Measurements from ENCODE around the gene EEF1AKMT3.
"Not testable (repeated sequence)": the region's sequence is repeated elsewhere in the genome, so short reads cannot be mapped to it uniquely, and the experiment has no call there.

Gene EEF1AKMT3

DNA sequence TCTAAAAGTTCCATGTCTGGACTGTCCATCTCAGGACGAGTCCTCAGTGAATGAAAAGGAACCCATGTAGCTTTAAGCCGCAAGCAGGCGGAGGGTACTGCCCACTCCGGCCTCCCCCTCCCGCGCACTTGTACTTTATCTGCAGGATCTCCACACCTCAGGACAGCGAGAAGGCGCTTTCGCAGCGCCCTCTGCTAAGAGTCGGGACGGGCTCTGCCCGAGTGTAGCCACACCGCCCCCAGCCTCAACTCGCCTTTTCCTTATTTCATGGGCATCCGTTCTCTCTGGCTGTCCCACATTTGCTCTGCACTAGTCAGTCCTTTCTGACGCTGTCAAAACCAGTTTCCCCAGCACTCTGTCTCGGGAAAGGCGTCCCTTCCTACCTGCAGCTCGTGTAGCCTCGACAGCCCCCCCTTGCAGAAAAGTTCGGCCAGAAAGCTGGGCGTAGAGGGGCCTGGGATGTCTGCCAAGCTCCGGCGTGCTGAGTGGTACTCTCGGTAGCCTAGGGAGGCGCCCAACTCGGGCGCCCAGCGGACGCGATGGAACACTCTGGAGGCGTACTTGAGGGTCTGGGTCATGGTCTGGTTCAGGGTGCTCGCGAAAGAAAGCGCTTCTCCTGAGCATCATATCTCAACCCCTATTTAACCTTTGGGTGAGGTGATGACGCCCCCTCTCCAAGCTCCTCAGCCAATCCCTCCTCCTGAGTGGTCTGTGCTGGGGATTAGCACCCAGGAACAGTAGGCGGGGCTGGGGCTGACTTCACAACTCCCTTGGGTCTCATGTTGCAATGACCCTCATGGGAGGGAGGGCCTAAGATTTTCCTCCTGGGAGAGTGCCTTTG, 5.7 kb upstream of the EEF1AKMT3 start, which contains the start of gene CYP27B1:
Gene CYP27B1, minus strand, starts transcription at position 615 of the 841 bp plus-strand sequence. Its CDS starts 37 bp downstream, at position 578.
- DNase-seq: peak; percentile 98

- no peak for DNase-seq
Measured at GRCh38 chr12:57767305-57767698, 5.1 kb upstream of the EEF1AKMT3 start.

GRCh38 chr12:57767876-57768275, 4.5 kb upstream of the EEF1AKMT3 start:
- DNase-seq: no peak

GRCh38 chr12:57769594-57769993, 2.8 kb upstream of the EEF1AKMT3 start:
- DNase-seq: no peak

- no peak for DNase-seq
Measured at GRCh38 chr12:57770734-57771133, 1.7 kb upstream of the EEF1AKMT3 start.

- no peak for DNase-seq
Measured at GRCh38 chr12:57771236-57771872, 1.1 kb upstream of the EEF1AKMT3 start.

DNA sequence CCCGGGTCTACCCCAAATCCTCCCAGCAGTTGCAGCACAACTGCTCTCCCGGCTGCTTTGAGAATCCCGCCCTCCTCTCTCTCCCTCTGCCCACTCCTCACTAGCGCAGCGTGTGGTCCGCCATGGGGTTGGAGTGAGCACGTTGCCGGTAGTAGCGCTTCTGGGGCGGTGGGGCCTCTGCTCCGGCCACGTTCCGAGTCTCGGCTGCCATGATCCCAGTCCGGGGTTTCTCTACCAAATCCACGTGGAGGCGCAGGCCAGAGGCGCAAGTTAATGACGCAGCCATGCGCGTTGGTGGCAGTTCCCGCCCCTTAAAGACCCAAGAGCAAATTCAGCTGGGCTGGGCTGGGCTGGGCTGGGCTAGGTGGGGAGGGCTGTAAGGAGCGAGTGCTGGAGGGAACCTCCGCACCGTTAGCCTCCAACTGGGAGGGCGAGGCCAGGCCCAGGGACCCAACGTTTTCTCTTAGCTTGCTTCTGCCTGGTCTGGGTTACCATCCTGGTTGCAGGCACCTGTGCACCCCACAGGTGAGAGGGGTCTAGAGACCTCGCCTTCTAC, 463 bp upstream of the EEF1AKMT3 start, which contains the start of gene METTL1:
Gene METTL1, minus strand, starts transcription at position 233 of the 556 bp plus-strand sequence. Its CDS starts 22 bp downstream, at position 211.
- DNase-seq: peak; percentile 100

GRCh38 chr12:57774634-57775033, 2.2 kb downstream of the EEF1AKMT3 start:
- not testable (repeated sequence) for DNase-seq

GRCh38 chr12:57775044-57775443, 2.6 kb downstream of the EEF1AKMT3 start:
- DNase-seq: no peak

DNA sequence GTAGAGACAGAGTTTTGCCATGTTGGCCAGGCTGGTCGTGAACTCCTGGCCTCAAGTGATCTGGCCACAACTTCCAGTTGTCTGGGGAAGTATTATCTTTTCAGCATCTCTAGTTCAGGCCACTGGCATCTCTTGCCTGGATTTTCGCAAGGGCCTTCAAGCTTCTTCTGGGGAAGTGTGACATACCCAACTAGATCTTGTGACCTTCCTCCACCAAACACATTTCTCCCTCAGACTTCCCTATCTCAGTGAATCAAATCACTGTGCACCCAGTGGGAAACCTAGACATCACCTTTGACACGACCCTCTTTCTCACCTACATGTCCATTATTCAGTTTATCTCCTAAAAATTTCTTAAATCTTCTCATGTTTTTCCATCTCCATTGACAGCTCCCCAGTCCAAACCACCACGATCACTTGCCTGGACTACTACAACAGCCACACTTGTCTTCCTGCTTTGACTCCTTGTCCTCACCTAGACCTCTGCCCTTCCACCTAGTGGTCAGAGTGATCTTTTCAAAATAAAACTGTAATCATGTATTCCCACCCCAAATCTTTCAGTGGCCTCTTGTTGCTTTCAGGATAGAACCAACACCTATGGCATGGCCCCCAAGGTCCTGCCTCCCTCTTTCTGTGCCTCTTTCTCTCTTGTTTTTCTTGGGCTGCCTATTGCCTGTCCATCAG, 3.3 kb downstream of the EEF1AKMT3 start:
- no peak for DNase-seq

- DNase-seq: no peak
Measured at GRCh38 chr12:57776247-57776587, 3.8 kb downstream of the EEF1AKMT3 start.

GRCh38 chr12:57777367-57777766, 5.0 kb downstream of the EEF1AKMT3 start:
- DNase-seq: no peak

- no peak for DNase-seq
Measured at GRCh38 chr12:57777911-57778310, 5.5 kb downstream of the EEF1AKMT3 start.

GRCh38 chr12:57779736-57780135, 7.3 kb downstream of the EEF1AKMT3 start:
- DNase-seq: no peak

- DNase-seq: no peak
Measured at GRCh38 chr12:57780284-57780897, 8.0 kb downstream of the EEF1AKMT3 start.

DNA sequence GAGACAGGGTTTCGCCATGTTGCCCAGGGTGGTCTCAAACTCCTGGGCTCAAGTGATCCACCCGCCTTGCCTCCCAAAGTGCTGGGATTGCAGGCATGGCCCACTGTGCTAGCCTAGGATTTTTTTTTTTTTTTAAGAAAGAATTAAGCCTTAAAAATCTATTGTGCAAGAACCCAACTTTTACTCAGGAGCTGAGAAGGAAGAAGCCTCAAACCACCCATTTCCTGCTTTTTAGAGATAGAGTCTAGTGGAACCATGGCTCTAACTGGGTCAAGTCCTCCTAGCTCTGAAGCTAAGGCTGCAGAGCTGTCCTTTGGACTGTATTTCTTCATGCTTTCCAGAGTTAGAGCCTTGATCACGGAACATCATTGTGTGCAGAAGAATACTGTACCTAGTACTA, 8.8 kb downstream of the EEF1AKMT3 start:
- no peak for DNase-seq

- DNase-seq: no peak
Measured at GRCh38 chr12:57781801-57782200, 9.4 kb downstream of the EEF1AKMT3 start.

DNA sequence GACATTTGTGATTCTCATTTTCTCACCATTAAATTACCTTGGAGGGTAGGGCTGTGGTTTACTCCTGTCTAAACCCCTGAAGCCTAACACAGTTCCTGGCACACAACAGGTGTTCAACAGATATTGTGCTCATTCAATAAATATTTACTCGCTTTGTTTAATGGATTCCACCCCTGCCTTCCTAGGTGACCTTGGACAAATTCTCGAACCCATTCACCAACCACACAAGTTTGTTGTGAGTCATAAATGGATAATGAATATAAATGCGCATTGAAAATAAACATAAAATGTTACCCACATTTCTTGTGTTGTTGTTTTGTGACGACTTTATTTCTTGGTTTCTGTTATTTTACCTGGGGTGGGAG, 9.8 kb downstream of the EEF1AKMT3 start:
- DNase-seq: no peak

- peak; percentile 100 for DNase-seq
Measured at GRCh38 chr12:57782608-57783465, 10.4 kb downstream of the EEF1AKMT3 start, which contains the start of gene TSFM. Gene TSFM (plus strand): TSS chr12:57782787. CDS start chr12:57782802, 15 bp downstream.

- DNase-seq: no peak
Measured at GRCh38 chr12:57783466-57783801, 11.0 kb downstream of the EEF1AKMT3 start.

DNA sequence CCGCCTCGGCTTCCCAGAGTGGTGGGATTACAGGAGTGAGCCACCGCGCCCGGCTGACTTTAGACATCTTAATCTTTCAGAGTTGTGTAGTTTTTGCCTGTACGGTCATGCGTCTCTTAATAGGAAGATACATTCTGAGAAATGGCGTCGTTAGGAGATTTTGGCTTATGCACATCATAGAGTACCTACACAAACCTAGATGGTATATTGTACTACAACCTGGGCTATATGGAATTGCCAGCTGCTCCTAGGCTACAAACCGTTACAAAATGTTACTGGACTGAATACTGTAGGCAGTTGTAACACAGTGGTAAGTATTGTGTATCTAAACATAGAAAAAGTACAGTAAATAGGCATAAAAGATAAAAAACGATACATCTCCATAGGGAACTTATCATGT, 11.4 kb downstream of the EEF1AKMT3 start:
- DNase-seq: no peak

GRCh38 chr12:57793920-57794319, 21.5 kb downstream of the EEF1AKMT3 start:
- no peak for DNase-seq

Measured in GOT3 (cell line).